K562 (cell line): ENCODE measurements around the gene NLGN2. TPM values are rescaled to one million over a fixed set of nuclear protein-coding genes. Genes with fewer than 3 reads are reported as not detected.

Source experiments
- ATAC-seq: fragments of 200-7000 bp; cut with Tn5 transposase; 3 replicates; pipeline ENCODE4 v1.9.1; 2020; ENCODE audit warnings: moderate library complexity
- BruUV-seq: library from RNA; stranded (reverse); fragments of 400-500 nt; replicated peaks from 2 replicates; lab custom pipeline; 2021; lab: Mats Ljungman, UMichigan
- CTCF ChIA-PET: fragments of 300-600 bp; formaldehyde crosslinking; extraction: SDS; loops from one replicate; lab custom pipeline; 2021; ENCODE audit warnings: low intra/inter-chr PET ratio; lab: Yijun Ruan, JAX
- POLR2A ChIA-PET: fragments of 300-600, 350-650 bp; sonication (Branson Sonifier 250); formaldehyde crosslinking; extraction: SDS; loops from one replicate; lab custom pipeline; 2021; ENCODE audit warnings: antibody characterized with exemption, inconsistent platforms; lab: Yijun Ruan, JAX
- DNase-seq, 4 experiments: peaks; one replicate each; pipeline versions ENCODE4 v3.0.0 to v3.0.0-alpha.2; 2011 to 2018; ENCODE audit warnings: low spot score in 3 of 4, mixed read lengths in 3 of 4; ENCODE audit errors: extremely low read depth in 1 of 4
- FAIRE-seq: peaks from 2 replicates; lab custom pipeline; 2011; peaks lifted over from hg19 to GRCh38; lab: Jason Lieb, UNC
- H2AFZ ChIP-seq: 2 replicates; pipeline ENCODE4 v1.6.0; 2011; ENCODE audit warnings: low read depth, low read length, control low read depth, inconsistent platforms
- H3K27ac ChIP-seq: fragments of 200-600 bp; 3 replicates; pipeline ENCODE4 v1.8.0; 2011; ENCODE audit warnings: low read depth, mild to moderate bottlenecking, control low read depth, inconsistent platforms, low read length, moderate library complexity, mixed read lengths; ENCODE audit errors: extremely low read depth
- H3K27me3 ChIP-seq, 2 experiments: fragments of 300-600 bp in 1 of 2; 2 replicates in 1 of 2; 3 replicates in 1 of 2; pipeline versions ENCODE4 v1.6.0 to v1.8.0; 2011; ENCODE audit warnings: inconsistent platforms in 2 of 2, low read length in 2 of 2, mild to moderate bottlenecking in 1 of 2, mixed read lengths in 1 of 2, moderate library complexity in 1 of 2; ENCODE audit not compliant: control insufficient read depth in 2 of 2, insufficient read depth in 2 of 2
- H3K36me3 ChIP-seq: fragments of 300-600 bp; 3 replicates; pipeline ENCODE4 v1.8.0; 2011; ENCODE audit warnings: mild to moderate bottlenecking, low read length, inconsistent platforms; ENCODE audit not compliant: control insufficient read depth, insufficient read depth
- H3K4me1 ChIP-seq, 2 experiments: fragments of 200-600 bp in 1 of 2; replicated peaks in 1 of 2; 2 replicates in 1 of 2; 3 replicates in 1 of 2; pipeline versions ENCODE4 v1.5.1 to v1.8.0; 2011; ENCODE audit warnings: inconsistent platforms in 2 of 2, low read length in 2 of 2, mild to moderate bottlenecking in 1 of 2, mixed read lengths in 1 of 2, moderate library complexity in 1 of 2; ENCODE audit not compliant: control insufficient read depth in 2 of 2, insufficient read depth in 2 of 2
- H3K4me2 ChIP-seq: 2 replicates; pipeline ENCODE4 v1.6.1; 2011; ENCODE audit warnings: low read length, control low read depth, inconsistent platforms, mixed read lengths; ENCODE audit not compliant: insufficient read depth
- H3K4me3 ChIP-seq: fragments of 200-600 bp; sonication (generic), shearing (Covaris generic); 2 replicates; pipeline ENCODE4 v1.5.1; 2016; ENCODE audit warnings: control low read depth, inconsistent platforms
- H3K79me2 ChIP-seq: fragments of 200-600 bp; 3 replicates; pipeline ENCODE4 v1.8.0; 2011; ENCODE audit warnings: low read length, inconsistent platforms; ENCODE audit not compliant: control insufficient read depth, insufficient read depth
- H3K9ac ChIP-seq, 2 experiments: 2 replicates each; pipeline versions ENCODE4 v1.6.0 to v1.6.1; 2011; ENCODE audit warnings: low read depth in 2 of 2, low read length in 2 of 2, control low read depth in 1 of 2, inconsistent platforms in 1 of 2, mild to moderate bottlenecking in 1 of 2, mixed read lengths in 1 of 2; ENCODE audit not compliant: insufficient read depth in 1 of 2
- H3K9me1 ChIP-seq: one replicate; pipeline ENCODE4 v1.6.0; 2011; ENCODE audit warnings: inconsistent platforms, mild to moderate bottlenecking, low read length, moderate library complexity; ENCODE audit not compliant: control insufficient read depth, insufficient read depth
- H3K9me3 ChIP-seq: replicated peaks from 2 replicates; pipeline ENCODE4 v1.5.1; 2011; ENCODE audit warnings: low read depth, low read length, inconsistent platforms; ENCODE audit not compliant: control insufficient read depth, insufficient read depth
- H4K20me1 ChIP-seq: replicated peaks from 2 replicates; pipeline ENCODE4 v1.6.1; 2011; ENCODE audit warnings: low read length, inconsistent platforms, mixed read lengths; ENCODE audit not compliant: control insufficient read depth, insufficient read depth
- GTF2F1 ChIP-seq: IDR thresholded peaks from 2 replicates; pipeline ENCODE4 v1.6.1; 2011; ENCODE audit warnings: low read depth, low read length, improper control_type of control experiment
- HDAC2 ChIP-seq: fragments of 450-650 bp; IDR thresholded peaks from 2 replicates; pipeline ENCODE4 v1.6.1; 2016; ENCODE audit warnings: mild to moderate bottlenecking
- MEF2D ChIP-seq: conservative IDR thresholded peaks from 2 replicates; pipeline ENCODE4 v1.6.1; 2016; ENCODE audit warnings: low read depth, missing genetic modification characterization, missing compliant biosample characterization
- NCOA6 ChIP-seq: fragments of 450-650 bp; IDR thresholded peaks from 2 replicates; pipeline ENCODE4 v1.6.1; 2017; ENCODE audit warnings: mild to moderate bottlenecking
- NRF1 ChIP-seq, 2 experiments: fragments of 450-650 bp; IDR thresholded peaks in 1 of 2; conservative IDR thresholded peaks in 1 of 2; 2 replicates each; pipeline ENCODE4 v1.6.1; 2014; ENCODE audit warnings: mild to moderate bottlenecking in 2 of 2
- SMAD2 ChIP-seq: fragments of 150-350 bp; IDR thresholded peaks from 2 replicates; pipeline ENCODE4 v1.6.1; 2014; ENCODE audit warnings: low read depth, mild to moderate bottlenecking, low read length
- SRF ChIP-seq, 2 experiments: fragments of 250-450, 450-650 bp in 1 of 2; sonication (Bioruptor Pico) in 1 of 2; sonication (generic) in 1 of 2; formaldehyde crosslinking; IDR thresholded peaks; 2 replicates each; pipeline versions ENCODE4 v1.5.0 to v1.5.1; 2020 to 2022; ENCODE audit warnings: mild to moderate bottlenecking in 1 of 2, missing genetic modification reagents in 1 of 2
- TEAD1 ChIP-seq, 2 experiments: fragments of 450-650 bp in 1 of 2; sonication (generic) in 1 of 2; formaldehyde crosslinking; IDR thresholded peaks; 2 replicates each; pipeline versions ENCODE4 v1.4.0 to v1.8.0; 2020 to 2022; ENCODE audit warnings: mild to moderate bottlenecking in 2 of 2, missing genetic modification reagents in 1 of 2
- YBX1 ChIP-seq: fragments of 450-650 bp; IDR thresholded peaks from 2 replicates; pipeline ENCODE4 v1.7.1; 2016; ENCODE audit warnings: mild to moderate bottlenecking
- ZNF444 ChIP-seq: fragments of 250-450 bp; sonication (Bioruptor Pico); IDR thresholded peaks from 2 replicates; pipeline ENCODE4 v1.4.0; 2020; ENCODE audit warnings: mild to moderate bottlenecking, moderate library complexity
- ZNF699 ChIP-seq: fragments of 250-450 bp; sonication (Bioruptor Pico); IDR thresholded peaks from 2 replicates; pipeline ENCODE4 v1.8.0; 2021; ENCODE audit warnings: mild to moderate bottlenecking, moderate library complexity; ENCODE audit not compliant: insufficient replicate concordance
- ZNF778 ChIP-seq: fragments of 450-650 bp; formaldehyde crosslinking; IDR thresholded peaks from 2 replicates; pipeline ENCODE4 v1.4.0; 2020; ENCODE audit warnings: mild to moderate bottlenecking, moderate library complexity
- WGBS: fragments of 100-300 bp; shearing (Covaris generic); methylation state at CpG from one replicate; pipeline ENCODE4 v1.1.6; 2016; ENCODE audit warnings: low coverage, mixed read lengths; ENCODE audit not compliant: insufficient coverage; ENCODE audit errors: missing lambda C conversion rate; 5-methylcytosine and 5-hydroxymethylcytosine counted together
- in situ Hi-C: fragments of 300-500 bp; cut with MboI; formaldehyde crosslinking; loops from 4 replicates; pipeline ENCODE4 v1.15.0; 2018; ENCODE audit warnings: inconsistent platforms, mixed read lengths
- intact Hi-C: fragments of 100-400 bp; cut with micrococcal nuclease; formaldehyde crosslinking; loops from 2 replicates; pipeline ENCODE4 v1.14.2; 2022
- polyA plus RNA-seq, 8 experiments: library from polyadenylated mRNA; depleted of rRNA in 4 of 8; stranded (reverse) in 5 of 8; unstranded in 3 of 8; fragments of >200 nt; fragmentation: Nextera tagmentation in 2 of 8; fragmentation: Illumina TruSeq in 1 of 8; extraction: Ambion mirVana in 2 of 8; extraction: Trizol in 1 of 8; gene quantifications; 2 replicates each; pipeline versions ENCODE4 v1.2.1 to v1.2.3, GENCODE V29; 2011 to 2014; ENCODE audit warnings: inconsistent platforms in 1 of 8, missing spikeins in 1 of 8
- total RNA-seq, 7 experiments: library from RNA; depleted of rRNA in 6 of 7; stranded (reverse); fragments of >200 nt in 6 of 7; fragmentation: Illumina TruSeq in 2 of 7; extraction: Trizol in 2 of 7; gene quantifications; 2 replicates each; pipeline versions ENCODE4 v1.2.1 to v1.2.3, GENCODE V29; 2011 to 2021; ENCODE audit warnings: low replicate concordance in 1 of 7
- TF ChIP-seq, protein P1 (sequence below): fragments of 200-400 bp; formaldehyde crosslinking; IDR thresholded peaks from 2 replicates; pipeline ENCODE4 v1.6.1; 2017; ENCODE audit warnings: mild to moderate bottlenecking, low read depth, low read length, moderate library complexity
- TF ChIP-seq, protein P2 (sequence below): fragments of 250-450 bp; sonication (Bioruptor Pico); IDR thresholded peaks from 2 replicates; pipeline ENCODE4 v1.5.0; 2020; ENCODE audit warnings: mild to moderate bottlenecking
- TF ChIP-seq, protein P3 (sequence below), 2 experiments: fragments of 250-450 bp in 1 of 2; fragments of 450-650 bp in 1 of 2; sonication (Bioruptor Pico) in 1 of 2; IDR thresholded peaks; 2 replicates each; pipeline versions ENCODE4 v1.6.1 to v1.8.0; 2016 to 2021; ENCODE audit warnings: mild to moderate bottlenecking in 2 of 2, moderate library complexity in 2 of 2, missing compliant biosample characterization in 1 of 2, missing genetic modification characterization in 1 of 2

Gene NLGN2
- total and polyA plus RNA-seq, 9 of the 15 experiments (the other 6 are each of a cell fraction or from before 2014, with no cell fraction given): 0.11 to 7.8 (median 0.77) TPM

DNA sequence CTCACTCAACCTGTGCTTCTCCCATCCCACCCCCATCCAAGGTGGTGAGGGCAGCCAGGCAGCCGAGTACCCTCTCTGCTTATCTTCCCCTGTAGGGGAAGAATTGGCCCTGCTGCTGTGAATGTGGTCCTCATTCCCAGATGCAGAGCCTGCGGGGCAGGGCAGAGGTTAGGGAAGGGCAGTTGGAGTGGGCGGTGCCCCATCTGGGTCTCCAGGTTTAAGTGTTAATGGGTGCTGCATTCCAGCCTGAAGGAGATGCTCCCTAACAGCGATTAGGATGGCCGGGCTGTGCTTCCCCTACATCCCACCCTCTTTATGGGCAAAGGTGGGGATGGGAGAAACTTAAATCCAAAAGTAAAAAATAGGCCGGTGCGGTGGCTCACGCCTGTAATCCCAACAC lies 40.6 kb upstream of the NLGN2 start:
- TF ChIP-seq ZNF699: no peak
- no peak for TF ChIP-seq NRF1 (conservative IDR thresholded peaks at IDR 0.05 in 1 of 2, IDR thresholded peaks at IDR 0.05 in 1 of 2)
- no peak for TF ChIP-seq MEF2D (tag)
- TF ChIP-seq, protein P1, sequence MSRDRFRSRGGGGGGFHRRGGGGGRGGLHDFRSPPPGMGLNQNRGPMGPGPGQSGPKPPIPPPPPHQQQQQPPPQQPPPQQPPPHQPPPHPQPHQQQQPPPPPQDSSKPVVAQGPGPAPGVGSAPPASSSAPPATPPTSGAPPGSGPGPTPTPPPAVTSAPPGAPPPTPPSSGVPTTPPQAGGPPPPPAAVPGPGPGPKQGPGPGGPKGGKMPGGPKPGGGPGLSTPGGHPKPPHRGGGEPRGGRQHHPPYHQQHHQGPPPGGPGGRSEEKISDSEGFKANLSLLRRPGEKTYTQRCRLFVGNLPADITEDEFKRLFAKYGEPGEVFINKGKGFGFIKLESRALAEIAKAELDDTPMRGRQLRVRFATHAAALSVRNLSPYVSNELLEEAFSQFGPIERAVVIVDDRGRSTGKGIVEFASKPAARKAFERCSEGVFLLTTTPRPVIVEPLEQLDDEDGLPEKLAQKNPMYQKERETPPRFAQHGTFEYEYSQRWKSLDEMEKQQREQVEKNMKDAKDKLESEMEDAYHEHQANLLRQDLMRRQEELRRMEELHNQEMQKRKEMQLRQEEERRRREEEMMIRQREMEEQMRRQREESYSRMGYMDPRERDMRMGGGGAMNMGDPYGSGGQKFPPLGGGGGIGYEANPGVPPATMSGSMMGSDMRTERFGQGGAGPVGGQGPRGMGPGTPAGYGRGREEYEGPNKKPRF: no peak
- no peak for TF ChIP-seq NCOA6
- TF ChIP-seq SRF (CRISPR knock-in tag; IDR thresholded peaks at IDR 0.05): no peak
- TF ChIP-seq, protein P2, sequence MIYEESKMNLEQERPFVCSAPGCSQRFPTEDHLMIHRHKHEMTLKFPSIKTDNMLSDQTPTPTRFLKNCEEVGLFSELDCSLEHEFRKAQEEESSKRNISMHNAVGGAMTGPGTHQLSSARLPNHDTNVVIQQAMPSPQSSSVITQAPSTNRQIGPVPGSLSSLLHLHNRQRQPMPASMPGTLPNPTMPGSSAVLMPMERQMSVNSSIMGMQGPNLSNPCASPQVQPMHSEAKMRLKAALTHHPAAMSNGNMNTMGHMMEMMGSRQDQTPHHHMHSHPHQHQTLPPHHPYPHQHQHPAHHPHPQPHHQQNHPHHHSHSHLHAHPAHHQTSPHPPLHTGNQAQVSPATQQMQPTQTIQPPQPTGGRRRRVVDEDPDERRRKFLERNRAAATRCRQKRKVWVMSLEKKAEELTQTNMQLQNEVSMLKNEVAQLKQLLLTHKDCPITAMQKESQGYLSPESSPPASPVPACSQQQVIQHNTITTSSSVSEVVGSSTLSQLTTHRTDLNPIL (CRISPR knock-in tag): no peak
- no peak for TF ChIP-seq ZNF778 (CRISPR knock-in tag)
- TF ChIP-seq YBX1: no peak
- no peak for TF ChIP-seq GTF2F1
- no peak for TF ChIP-seq ZNF444 (CRISPR knock-in tag)
- TF ChIP-seq, protein P3, sequence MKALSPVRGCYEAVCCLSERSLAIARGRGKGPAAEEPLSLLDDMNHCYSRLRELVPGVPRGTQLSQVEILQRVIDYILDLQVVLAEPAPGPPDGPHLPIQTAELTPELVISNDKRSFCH (CRISPR knock-in tag; IDR thresholded peaks at IDR 0.05): no peak
- TF ChIP-seq, protein P3 (tag; IDR thresholded peaks at IDR 0.05): no peak
- no peak for TF ChIP-seq TEAD1 (CRISPR knock-in tag; IDR thresholded peaks at IDR 0.05)
- TF ChIP-seq HDAC2: no peak
- no peak for TF ChIP-seq SMAD2
- Histone ChIP-seq H3K4me3 (no peak overlapping the region), H3K9ac (no peak overlapping the region; a peak in 1 of 4 replicates), H3K36me3 (no peaks in the 10 kb centered on the region), H3K9me3 (no peaks in the 10 kb centered on the region), H3K27me3 (peaks cover 3 to 4% of the 10 kb centered on the region in 2 experiments; a peak in 1 of 5 replicates), H3K79me2 (no peaks in the 10 kb centered on the region), H2AFZ (no peak overlapping the region), H3K9me1 (no peaks in the 10 kb centered on the region), H4K20me1 (no peaks in the 10 kb centered on the region), H3K4me1 (no peaks in the 10 kb centered on the region; a peak in 1 of 5 replicates), H3K27ac (no peak overlapping the region), H3K4me2 (no peak overlapping the region)
- BruUV-seq: no TSS peak
- in situ Hi-C loops: no loop called here
- ChIA-PET POLR2A (no interaction called here), CTCF (no interaction called here)
- no peak for ATAC-seq
- intact Hi-C loops: no loop called here
- WGBS: 61% methylated on average over 8 of the region's 8 CpGs
- FAIRE-seq: no peak
- no peak for DNase-seq
